ENCODE results near the gene CYLD. TPM values are rescaled to one million over a fixed set of nuclear protein-coding genes. Genes with fewer than 3 reads are reported as not detected.

Gene CYLD
- total RNA-seq, 3 donors from 2014 or later, result 40.6 to 62.9 (median 43.4) TPM

GRCh38 chr16:50814052-50814451, 72.2 kb downstream of the CYLD start:
- DNase-seq (ENCODE audit: low spot score in 2 of 2), result no peak
- Histone ChIP-seq H3K27me3 (no peaks in the 10 kb centered on the region), H3K36me3 (no peaks in the 10 kb centered on the region), H3K4me3 (no peak overlapping the region), H3K27ac (no peak overlapping the region), H3K4me1 (no peaks in the 10 kb centered on the region), H3K9me3 (no peaks in the 10 kb centered on the region)
- intact Hi-C loops (cut with DNase I; ENCODE audit: low total_unique reads), result no loop called here
- TF ChIP-seq POLR2AphosphoS5 (IDR thresholded peaks at IDR 0.05) (no peak), POLR2A (IDR thresholded peaks at IDR 0.05) (no peak)
- TF ChIP-seq, protein P1, sequence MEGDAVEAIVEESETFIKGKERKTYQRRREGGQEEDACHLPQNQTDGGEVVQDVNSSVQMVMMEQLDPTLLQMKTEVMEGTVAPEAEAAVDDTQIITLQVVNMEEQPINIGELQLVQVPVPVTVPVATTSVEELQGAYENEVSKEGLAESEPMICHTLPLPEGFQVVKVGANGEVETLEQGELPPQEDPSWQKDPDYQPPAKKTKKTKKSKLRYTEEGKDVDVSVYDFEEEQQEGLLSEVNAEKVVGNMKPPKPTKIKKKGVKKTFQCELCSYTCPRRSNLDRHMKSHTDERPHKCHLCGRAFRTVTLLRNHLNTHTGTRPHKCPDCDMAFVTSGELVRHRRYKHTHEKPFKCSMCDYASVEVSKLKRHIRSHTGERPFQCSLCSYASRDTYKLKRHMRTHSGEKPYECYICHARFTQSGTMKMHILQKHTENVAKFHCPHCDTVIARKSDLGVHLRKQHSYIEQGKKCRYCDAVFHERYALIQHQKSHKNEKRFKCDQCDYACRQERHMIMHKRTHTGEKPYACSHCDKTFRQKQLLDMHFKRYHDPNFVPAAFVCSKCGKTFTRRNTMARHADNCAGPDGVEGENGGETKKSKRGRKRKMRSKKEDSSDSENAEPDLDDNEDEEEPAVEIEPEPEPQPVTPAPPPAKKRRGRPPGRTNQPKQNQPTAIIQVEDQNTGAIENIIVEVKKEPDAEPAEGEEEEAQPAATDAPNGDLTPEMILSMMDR (IDR thresholded peaks at IDR 0.05), result no peak

DNA sequence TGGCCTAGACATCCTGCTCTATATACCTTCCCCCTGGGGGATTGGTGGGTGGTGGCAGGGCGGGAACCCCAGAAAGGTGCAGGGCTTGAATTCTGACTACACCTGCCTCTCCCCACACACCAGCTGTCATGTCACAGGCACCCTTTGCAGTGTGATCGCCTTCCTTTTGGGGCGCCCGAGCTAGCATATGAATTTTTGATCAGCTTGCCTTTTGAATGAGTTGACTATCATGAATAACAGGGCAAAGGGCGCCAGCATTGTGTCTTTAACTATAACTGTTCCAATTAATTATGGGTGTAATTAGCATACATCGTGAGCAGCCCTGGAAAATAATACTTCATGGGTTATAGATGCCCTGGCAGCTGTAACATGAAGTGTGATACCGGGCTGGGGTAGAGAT, 72.7 kb downstream of the CYLD start:
- Histone ChIP-seq H3K4me3 (no peak overlapping the region), H3K27ac (no peak overlapping the region), H3K9me3 (no peaks in the 10 kb centered on the region), H3K36me3 (no peaks in the 10 kb centered on the region), H3K27me3 (no peaks in the 10 kb centered on the region), H3K4me1 (no peaks in the 10 kb centered on the region)
- TF ChIP-seq POLR2A (IDR thresholded peaks at IDR 0.05) (no peak), POLR2AphosphoS5 (IDR thresholded peaks at IDR 0.05) (no peak)
- TF ChIP-seq, protein P1 (IDR thresholded peaks at IDR 0.05), result no peak
- intact Hi-C loops (cut with DNase I; ENCODE audit: low total_unique reads), result no loop called here
- DNase-seq (ENCODE audit: low spot score in 2 of 2), result no peak

- DNase-seq (ENCODE audit: low spot score in 2 of 2), result no peak
- H3K27me3 ChIP-seq, result no peaks in the 10 kb centered on the region
- no peak overlapping the region for H3K27ac ChIP-seq
- intact Hi-C loops (cut with DNase I; ENCODE audit: low total_unique reads), result no loop called here
- H3K36me3 ChIP-seq, result no peaks in the 10 kb centered on the region
- no peak overlapping the region for H3K4me3 ChIP-seq
- no peaks in the 10 kb centered on the region for H3K9me3 ChIP-seq
- H3K4me1 ChIP-seq, result no peaks in the 10 kb centered on the region
- TF ChIP-seq POLR2AphosphoS5 (IDR thresholded peaks at IDR 0.05) (no peak), POLR2A (IDR thresholded peaks at IDR 0.05) (no peak)
- TF ChIP-seq, protein P1 (IDR thresholded peaks at IDR 0.05), result no peak
Measured at GRCh38 chr16:50815382-50815781, 73.5 kb downstream of the CYLD start.

GRCh38 chr16:50816901-50817555, 75.1 kb downstream of the CYLD start:
- Histone ChIP-seq H3K27ac (no peak overlapping the region), H3K4me3 (no peak overlapping the region), H3K9me3 (no peaks in the 10 kb centered on the region), H3K4me1 (no peaks in the 10 kb centered on the region), H3K36me3 (no peaks in the 10 kb centered on the region), H3K27me3 (no peaks in the 10 kb centered on the region)
- DNase-seq (ENCODE audit: low spot score in 2 of 2), result no peak
- intact Hi-C loops (cut with DNase I; ENCODE audit: low total_unique reads), result no loop called here
- TF ChIP-seq, protein P1 (IDR thresholded peaks at IDR 0.05), result no peak
- no peak for TF ChIP-seq POLR2A (IDR thresholded peaks at IDR 0.05)
- TF ChIP-seq POLR2AphosphoS5 (IDR thresholded peaks at IDR 0.05), result no peak

- Histone ChIP-seq H3K4me1 (no peaks in the 10 kb centered on the region), H3K4me3 (no peak overlapping the region), H3K27ac (no peak overlapping the region), H3K36me3 (no peaks in the 10 kb centered on the region), H3K27me3 (no peaks in the 10 kb centered on the region), H3K9me3 (no peaks in the 10 kb centered on the region)
- DNase-seq (ENCODE audit: low spot score in 2 of 2), result no peak
- no peak for TF ChIP-seq POLR2A (IDR thresholded peaks at IDR 0.05)
- TF ChIP-seq, protein P1 (IDR thresholded peaks at IDR 0.05), result no peak
- TF ChIP-seq POLR2AphosphoS5 (IDR thresholded peaks at IDR 0.05), result no peak
- intact Hi-C loops (cut with DNase I; ENCODE audit: low total_unique reads), result no loop called here
Measured at GRCh38 chr16:50818380-50818779, 76.5 kb downstream of the CYLD start.
